Hematopoietic multipotent progenitor cell treated with erythropoietin and hydrocortisone succinate and interleukin-3 and kit ligand, for 8 days (in vitro differentiated cells): ENCODE measurements around the gene DYNLT2B.
A peak's percentile ranks its signal among the peaks of the same experiment; 100 is the strongest.
"Not testable (repeated sequence)": the region's sequence is repeated elsewhere in the genome, so short reads cannot be mapped to it uniquely, and the experiment has no call there.

Experiments used
- DNase-seq: peaks from one replicate; pipeline ENCODE4 v3.0.0-alpha.2; 2015

The DYNLT2B gene

DNA sequence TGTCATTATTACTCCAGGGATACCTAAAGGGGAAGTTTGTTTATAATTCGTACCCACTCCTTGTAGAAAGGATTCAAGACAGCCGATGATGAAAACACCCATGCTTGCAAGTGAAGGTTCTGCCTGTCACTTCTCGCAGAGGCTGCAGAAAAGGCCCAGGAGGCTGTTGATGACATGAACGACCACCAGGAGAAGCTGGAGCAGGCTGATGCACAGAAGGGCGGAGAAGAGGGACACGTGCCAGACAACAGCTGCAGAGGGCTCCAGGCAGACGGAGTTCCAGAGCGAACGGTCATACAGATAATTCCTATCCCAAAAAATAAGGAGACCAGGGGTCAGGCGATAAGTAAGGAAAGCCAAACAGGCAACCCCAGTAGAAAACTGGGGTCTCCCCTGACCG, 5.7 kb upstream of the DYNLT2B start:
- peak; percentile 49 for DNase-seq

DNA sequence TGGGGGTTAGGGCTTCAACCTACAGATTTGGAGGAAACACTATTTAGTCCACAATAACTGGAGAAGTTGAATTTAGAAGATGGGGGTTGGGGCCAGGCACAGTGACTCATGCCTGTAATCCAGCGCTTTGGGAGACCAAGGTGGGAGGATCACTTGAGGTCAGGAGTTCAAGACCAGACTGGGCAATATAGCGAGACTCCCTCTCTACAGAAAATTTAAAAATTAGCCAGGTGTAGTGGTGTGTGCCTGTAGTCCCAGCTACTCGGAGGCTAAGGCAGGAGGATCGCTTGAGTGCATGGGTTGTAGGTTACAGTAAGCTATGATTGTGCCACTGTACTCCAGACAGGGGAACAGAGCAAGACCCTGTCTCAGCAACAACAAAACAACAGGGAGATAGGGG, 5.0 kb upstream of the DYNLT2B start:
- DNase-seq: no peak

DNA sequence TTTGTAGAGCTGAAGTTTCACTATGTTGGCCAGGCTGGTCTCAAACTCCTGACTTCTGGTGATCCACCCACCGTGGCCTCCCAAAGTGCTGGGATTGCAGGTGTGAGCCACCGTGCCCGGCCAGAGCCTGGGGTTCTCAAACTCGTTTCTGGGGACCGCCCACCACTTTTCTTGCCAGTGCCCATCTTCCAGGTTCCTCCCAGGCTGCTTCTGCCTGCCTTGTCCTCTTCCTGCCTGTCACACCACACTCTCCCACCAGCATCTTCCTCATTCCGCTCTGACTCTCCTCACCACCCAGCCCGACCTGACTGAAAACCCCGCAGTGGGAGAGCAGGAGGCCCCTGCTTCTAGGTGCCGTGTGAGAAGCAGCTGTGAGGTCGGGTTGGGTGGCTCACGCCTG, 3.1 kb upstream of the DYNLT2B start:
- no peak for DNase-seq

DNA sequence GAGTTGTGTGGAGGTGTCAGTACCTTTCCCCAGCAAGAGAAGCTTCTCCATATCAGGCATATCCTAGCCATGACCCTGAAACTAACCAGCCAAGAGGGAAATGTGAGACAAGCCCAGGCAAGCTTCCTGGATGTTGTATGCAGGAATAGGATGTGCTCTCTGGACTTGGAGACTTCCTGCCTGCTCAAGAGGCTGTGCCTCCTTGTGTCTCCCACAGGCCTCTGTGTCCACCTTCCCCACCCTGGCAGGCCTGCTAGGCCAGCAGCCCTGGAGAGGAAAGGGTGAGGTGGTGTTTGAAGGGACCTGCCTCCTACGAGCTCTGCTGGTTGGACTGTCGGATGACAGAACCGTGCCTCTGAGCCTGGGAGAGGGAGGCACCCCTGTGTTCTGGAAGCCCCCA, 2.1 kb upstream of the DYNLT2B start:
- DNase-seq: no peak

DNA sequence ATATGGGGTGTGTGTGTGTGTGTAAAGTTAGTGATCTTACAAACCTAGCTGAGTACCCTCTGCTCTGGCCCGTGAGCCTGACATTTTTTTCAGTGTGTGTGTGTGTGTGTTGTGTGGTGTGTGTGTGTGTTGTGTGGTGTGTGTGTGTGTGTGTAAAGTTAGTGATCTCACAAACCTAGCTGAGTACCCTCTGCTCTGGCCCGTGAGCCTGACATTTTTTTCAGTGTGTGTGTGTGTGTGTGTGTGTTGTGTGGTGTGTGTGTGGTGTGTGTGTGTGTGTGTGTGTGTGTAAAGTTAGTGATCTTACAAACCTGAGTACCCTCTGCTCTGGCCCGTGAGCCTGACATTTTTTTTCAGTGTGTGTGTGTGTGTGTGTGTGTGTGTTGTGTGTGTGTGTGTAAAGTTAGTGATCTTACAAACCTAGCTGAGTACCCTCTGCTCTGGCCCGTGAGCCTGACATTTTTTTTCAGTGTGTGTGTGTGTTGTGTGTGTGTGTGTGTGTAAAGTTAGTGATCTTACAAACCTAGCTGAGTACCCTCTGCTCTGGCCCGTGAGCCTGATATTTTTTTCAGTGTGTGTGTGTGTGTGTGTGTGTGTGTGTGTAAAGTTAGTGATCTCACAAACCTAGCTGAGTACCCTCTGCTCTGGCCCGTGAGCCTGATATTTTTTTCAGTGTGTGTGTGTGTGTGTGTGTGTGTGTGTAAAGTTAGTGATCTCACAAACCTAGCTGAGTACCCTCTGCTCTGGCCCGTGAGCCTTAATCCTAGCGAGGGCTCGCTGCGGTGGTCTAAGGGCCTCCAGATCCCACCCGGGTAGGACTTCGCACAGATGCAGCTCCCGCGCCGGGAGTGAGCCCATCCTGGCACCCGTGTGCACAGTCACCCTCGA, 997 bp downstream of the DYNLT2B start:
- not testable (repeated sequence) for DNase-seq

DNA sequence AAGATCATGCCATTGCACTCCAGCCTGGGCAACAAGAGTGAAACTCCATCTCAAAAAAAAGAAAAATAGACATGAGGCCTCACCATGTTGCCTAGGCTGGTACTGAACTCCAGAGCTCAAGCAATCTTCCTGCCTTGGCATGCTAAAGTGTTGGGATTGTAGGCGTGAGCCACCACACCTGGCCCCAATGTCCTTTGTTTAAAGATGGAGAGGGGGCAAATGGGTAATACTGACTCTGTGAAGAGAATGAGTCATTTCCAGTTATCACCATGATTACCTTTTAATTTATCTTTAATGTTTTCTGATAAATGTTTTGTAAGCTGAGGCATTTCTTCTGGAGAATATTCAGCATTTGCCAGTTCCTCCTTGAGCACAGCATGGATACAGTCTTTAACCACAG, 2.2 kb downstream of the DYNLT2B start:
- DNase-seq: no peak

DNA sequence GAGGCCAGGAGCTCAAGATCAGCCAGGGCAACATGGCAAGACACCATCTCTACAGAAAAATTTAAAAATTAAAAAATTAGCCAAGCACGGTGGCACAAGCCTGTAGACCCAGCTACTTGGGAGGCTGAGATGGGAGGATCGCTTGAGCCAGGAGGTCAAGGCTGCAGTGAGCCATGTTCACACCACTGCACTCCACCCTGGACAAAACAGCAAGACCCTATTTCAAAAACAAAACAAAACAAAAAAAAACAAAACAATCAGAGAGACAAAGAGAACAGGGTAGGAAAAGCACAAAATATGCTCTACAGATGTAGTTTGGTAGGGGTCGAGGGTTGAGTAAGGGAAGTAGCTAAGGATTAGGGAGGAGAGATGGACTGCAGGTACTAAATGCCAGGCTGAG, 3.4 kb downstream of the DYNLT2B start:
- DNase-seq: no peak

DNA sequence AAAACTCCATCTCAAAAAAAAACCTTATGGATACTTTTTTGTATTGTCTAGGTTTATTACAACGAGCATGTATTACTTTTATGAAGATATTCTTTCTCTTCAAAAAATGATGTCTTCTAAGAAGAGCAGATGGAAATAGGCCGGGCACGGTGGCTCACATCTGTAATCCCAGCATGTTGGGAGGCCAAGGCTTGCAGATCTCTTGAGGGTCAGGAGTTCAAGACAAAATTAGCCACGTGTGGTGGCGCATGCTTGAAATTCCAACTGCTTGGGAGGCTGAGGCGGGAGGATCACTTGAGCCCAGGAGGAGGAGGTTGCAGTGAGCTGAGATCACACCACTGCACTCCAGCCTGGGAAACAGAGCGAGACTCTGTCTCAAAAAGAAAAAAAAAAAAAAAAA, 4.0 kb downstream of the DYNLT2B start:
- not testable (repeated sequence) for DNase-seq

DNA sequence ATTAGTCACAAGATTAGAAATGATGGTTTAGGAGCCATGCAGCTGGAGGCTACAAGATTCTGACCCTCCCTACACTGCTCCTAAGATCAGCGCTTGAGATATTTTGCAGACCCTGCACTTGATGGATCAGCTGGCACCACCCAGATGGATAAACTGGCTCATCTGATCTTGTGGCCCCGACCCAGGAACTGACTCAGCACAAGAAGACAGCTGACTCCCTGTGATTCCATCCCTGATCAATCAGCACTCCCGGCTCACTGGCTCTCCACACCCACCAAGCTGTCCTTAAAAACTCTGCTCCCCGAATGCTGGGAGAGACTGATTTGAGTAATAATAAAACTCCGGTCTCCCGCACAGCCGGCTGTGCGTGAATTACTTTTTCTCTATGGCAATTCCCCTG, 15.1 kb downstream of the DYNLT2B start:
- DNase-seq: not testable (repeated sequence)

DNA sequence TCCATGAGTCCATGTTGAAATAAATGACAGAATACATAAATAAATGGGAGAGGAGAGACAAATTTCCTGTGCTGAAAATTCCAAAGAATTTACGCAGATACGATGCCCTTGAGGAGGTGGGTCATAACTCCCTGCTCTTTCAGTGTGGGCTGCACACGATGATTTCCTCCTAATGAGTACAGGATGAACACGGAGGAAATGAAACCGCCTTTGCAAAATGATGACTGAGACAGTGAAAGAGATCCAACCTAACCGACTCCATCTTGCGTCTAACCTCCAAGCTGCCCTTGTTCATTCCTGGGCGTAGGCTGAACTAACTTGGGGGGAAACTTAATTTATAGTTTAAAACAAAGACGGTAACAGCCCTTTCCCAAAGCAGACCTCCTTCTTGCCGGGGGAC, 15.5 kb downstream of the DYNLT2B start:
- not testable (repeated sequence) for DNase-seq

DNA sequence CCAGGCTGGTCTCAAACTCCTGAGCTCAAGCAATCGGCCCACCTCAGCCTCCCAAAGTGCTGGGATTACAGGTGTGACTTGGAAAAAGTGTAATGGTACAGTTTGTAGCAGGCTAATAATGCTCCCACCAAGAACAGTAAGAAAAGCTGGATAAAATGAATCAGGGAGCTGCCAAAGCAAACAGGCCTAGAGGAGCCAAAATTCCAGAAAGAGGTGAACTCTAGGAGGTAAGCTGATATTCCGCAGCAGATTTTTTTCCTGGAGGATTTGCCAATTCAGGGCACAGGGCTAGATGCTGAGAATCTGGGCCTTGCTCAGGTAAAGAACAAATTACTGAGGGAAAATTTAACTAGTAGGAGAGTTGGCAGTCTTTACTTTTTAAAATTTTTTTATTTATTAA, 19.5 kb downstream of the DYNLT2B start:
- no peak for DNase-seq

DNA sequence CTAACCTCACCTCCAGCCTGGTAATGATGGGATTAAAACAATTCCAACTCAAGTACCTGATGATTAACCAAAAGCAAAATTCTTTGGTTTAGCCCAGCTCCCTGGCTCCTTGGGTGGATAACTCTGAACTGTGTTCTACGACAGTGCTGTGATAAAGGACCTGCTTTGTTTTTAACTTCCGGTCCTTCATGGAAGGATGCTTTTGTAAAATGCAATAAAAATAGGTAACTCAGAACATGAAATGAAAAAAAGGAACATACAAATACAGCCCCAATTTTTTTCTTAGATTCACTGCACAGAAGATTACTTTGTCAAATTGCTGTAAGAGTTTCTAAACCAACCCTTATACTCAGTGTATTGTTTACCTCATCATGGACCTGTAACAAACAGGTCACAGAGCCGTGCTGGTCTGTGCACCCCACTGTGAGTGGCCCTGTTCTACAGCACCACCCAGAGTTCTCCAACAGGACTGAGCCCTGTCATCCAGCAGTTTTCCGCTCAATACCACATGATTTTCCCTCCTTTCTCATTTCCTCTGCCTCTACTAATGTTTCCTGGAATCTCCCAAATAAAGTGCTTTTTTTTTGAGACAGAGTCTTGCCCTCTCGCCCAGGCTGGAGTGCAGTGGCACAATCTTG, 25.6 kb downstream of the DYNLT2B start:
- no peak for DNase-seq

DNA sequence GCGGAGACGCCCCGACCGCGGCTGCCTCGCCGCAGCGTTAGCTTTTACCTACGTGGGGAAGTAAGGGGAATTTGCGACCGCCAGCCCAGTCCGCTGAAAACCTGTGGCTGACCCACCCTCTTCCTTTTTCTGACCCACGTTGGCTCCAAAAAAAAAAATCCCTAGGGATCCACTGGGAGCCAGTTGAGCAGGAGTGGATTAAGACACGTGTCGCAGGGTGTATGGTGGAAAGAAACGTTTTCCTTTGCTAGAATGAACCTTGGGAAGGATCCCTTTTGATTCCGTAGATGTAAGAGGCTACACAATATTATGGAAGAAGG, 29.9 kb downstream of the DYNLT2B start:
- no peak for DNase-seq

DNA sequence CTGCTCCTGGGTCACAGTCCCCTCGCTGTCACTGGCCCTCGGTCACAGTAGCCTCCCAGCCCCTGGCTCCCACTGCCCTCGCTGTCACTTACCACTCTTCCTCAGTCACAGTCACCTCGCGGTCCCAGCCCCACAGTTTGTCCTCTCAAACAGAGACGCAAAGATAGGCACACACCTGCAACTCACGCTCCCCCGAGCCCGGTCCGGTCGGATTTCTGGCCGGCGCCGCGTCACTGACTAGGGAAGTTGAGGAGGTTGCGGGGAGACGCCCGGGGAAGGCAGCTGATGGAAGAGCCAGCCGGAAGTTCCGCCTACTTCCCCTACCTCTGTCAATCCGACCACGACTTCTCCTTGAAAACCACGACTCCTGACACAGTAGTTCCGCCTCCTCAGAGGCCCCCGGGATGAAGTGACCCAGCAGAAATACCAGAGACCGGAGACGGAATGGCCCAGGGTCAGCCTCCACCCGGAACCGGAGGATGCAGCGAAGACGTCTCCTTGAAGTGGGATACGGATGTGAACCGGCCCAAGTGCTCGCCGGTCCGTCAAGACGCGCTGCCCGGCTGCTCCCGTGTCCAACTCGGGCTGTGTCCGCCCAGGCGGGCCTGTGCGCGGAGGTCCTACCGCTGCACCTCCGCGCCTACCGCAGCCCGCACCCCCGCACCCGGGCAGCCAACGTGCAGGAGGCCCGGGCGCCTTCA, 30.4 kb downstream of the DYNLT2B start, which contains the start of gene PCYT1A:
Gene PCYT1A (minus strand): TSS at position 287 of the 701 bp plus-strand sequence. CDS start 17,195 bp downstream, outside the sequence.
- peak; percentile 96 for DNase-seq

DNA sequence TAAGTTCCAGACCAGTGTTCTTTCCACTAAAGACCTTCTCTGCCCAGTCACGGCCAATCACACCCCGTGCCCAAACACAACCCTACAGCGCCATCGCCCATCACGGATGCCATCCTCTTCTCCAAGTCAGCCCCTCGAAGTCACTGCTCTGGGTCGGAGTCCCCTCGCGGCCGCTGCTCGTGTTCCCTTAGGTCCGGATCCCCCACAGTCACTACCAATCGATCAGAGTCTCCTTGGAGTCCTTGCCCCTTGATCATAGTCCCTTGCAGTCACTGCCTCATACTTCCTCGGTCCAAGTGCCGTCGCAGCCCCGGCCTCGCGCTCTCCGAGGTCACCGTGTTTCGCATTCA, 31.0 kb downstream of the DYNLT2B start:
- peak; percentile 42 for DNase-seq

DNA sequence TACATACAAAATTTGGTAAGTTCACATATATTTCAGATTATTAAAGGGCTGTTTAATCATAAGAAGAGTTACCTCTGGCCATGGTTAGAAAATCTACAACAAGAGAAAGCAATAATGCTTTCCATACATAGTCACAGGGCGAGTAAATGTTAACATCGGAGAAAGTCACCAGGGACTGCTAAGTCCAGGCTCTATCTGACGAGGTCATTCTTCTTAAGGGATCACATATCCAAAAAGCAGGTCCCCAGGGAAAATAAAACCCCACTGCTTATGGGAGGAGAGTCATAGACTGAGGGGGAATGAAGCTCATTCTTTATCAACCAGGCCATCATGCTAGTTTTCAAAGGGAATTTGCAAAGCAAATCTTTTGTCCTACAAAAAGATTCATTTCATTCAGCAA, 33.6 kb downstream of the DYNLT2B start:
- no peak for DNase-seq

DNA sequence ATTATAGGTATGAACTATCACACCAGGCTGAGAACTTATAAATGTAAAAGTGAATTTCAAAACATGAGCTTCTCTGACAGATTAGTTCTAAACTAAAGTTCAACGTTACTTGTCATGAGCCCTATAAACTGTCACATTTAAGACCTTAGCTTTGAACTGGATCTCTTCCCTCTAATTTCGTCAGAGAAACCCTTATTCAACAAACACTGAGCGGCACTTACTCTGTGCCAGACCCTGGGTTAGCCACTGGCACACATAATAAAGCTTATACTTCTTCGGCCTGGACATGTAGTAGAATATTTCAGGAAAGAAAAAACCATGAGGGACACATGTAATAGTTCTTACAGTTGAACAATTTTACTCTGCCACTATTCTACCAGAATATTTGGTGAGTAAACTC, 36.1 kb downstream of the DYNLT2B start:
- no peak for DNase-seq

DNA sequence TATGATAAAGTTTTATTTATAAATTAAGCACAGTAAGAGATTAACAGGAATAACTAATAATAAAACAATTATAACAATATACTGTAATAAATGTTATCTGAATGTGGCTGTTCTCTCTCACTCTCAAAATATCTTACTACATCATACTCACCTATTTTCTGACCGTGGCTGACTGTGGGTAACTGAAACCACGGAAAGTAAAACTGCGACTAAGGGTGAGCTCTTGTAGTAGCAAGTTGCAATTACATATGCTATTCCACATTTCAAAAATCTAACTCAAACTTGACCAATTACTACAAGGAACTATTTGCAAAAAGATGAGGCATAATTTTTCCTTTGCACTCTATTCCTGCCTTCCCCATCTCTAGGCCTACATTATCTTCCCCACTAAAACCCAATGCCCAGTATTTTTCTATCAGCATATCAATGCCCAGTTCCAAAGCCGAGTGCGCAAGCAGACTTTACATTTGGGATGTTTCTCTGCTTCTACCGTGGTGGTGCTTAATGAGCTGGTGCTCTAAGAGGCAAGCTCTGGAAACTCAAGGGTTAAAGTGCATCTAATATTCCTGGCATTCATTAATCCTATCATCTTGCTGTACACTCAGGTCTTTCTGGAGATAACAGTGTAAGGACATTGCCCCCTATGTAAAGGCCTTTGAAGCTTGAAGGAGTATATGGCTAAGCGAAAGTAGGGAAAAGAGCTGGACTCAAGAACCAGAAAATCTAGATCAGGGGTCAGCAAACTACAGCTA, 37.2 kb downstream of the DYNLT2B start:
- no peak for DNase-seq

DNA sequence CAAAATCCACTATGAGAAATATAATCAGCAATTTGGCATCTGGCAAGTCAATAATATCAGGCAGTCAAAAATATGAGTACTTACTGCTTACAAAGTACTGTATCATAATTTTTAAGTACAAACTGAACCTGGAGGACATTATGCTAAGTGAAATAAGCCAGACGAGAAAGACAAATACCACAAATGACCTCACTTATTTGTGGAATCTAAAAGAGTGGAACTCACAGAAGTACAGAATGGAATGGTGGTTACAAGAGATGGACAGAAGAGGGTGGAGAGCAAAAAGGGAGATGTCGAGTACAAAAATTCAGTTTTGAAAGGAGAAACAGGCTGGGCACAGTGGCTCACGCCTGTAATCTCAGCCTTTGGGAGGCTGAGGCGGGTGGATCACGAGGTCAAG, 42.9 kb downstream of the DYNLT2B start:
- no peak for DNase-seq

DNA sequence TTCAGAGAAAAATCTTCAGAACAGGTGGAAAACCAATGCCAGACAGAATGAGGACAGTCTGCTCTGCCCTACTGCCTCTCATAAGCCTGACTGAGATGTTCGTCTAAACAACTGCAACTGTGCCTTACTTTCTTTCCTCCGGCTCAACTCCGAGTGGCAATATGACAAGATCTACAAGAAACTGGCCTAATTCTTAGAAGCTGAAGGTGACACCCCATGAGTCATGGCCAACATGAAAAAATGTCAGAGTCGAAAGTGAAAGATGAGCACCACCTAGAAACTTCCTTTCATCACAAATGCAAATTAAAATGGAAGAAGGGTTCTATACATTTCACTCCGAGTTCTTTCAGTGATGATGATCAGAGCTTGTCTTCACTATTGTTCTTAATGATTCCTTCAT, 43.5 kb downstream of the DYNLT2B start:
- peak; percentile 85 for DNase-seq

DNA sequence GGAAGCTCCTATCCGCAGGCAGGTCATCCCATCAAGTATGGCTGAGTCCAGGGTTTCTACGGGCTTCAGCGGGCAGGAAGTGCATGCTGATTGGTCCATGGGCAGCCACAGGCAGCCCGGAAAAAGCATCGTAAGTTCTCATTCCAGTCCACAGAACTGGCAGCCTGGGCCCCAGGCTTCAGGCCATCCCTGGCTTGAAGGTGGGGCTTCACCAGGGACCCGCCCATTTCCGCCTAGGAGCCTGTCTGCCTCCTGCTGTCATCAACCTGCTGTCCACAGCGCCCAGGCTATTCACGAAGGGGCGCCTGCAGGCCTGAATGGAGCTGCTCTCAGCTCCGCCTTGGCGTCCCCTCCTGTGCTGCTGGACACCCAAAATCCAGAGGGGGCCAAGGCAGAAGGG, 44.4 kb downstream of the DYNLT2B start:
- no peak for DNase-seq

DNA sequence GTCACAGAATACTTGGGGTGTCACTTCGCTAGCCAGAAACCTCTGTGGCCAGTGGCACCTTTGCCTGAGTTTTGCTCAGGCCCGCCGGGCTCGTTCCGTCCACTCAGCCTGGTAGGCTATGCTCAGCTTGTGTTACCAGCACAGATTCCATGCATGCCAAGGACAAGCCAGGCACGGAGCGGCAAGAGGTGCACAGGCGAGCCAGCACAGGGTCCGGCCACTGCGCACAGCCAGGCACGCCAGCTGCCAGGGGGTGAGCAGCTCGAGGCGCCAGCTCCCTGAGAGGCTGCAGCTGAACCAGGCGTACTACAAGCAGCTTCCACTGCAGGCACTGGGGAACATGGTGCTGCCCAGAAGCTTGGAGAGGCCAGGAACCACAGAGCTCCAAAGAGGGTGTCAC, 45.2 kb downstream of the DYNLT2B start:
- no peak for DNase-seq

DNA sequence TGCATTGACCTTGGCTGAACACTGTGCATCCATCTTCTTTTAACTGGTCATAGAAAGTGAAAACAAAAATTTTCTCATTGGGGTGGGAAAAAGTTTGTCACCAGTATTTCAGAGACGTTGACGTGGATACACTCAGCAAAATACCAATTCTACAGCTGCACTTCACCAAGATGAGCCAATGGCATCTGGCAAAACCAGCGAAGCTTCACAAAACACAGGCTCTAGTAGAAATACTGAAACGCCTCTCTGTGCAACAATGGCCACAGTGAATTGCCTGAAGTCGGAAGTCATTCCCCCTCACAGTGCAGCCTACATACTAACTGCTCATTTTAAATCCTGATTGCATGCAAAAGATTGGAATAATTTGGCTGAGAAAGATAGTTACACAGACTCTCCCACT, 47.5 kb downstream of the DYNLT2B start:
- DNase-seq: no peak
